GM13976 (cell line): ENCODE results near the gene LSR.
A peak's percentile ranks its signal among the peaks of the same experiment; 100 is the strongest.

Experiments used
- DNase-seq: peaks from one replicate; pipeline ENCODE4 v3.0.0; 2012; ENCODE audit warnings: low spot score
- in situ Hi-C: fragments of 300-500 bp; cut with MboI; formaldehyde crosslinking; loops from one replicate; pipeline ENCODE4 v1.12.0; 2022; ENCODE audit warnings: low sequenced_read_pairs, mixed read lengths, inconsistent platforms; ENCODE audit not compliant: unreplicated experiment
- TF ChIP-seq, protein P1 (sequence below): IDR thresholded peaks from 2 replicates; pipeline ENCODE4 v1.5.1; 2012; ENCODE audit warnings: borderline replicate concordance, mild to moderate bottlenecking; ENCODE audit not compliant: insufficient read depth; ENCODE audit errors: extremely low read depth, missing control alignments, control extremely low read depth

Gene LSR

DNA sequence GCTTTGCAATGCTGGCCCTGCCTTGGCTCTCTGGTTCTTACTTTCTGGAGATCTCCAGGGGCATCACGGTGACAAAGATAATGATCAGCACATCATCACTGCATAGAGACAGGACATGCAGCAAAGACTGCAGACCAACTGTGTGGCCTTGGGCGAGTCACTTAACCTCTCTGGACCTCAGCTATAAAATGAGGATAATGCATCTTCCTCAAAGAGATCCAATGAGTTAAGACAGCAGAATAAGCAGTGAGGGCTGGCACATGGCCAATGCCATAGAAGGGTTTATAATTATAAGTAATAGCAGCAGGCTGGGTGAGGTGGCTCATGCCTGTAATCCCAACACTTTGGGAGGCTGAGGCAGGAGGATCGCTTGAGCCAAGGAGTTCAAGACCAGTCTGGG is 45.5 kb downstream of the LSR start:
- TF ChIP-seq, protein P1, sequence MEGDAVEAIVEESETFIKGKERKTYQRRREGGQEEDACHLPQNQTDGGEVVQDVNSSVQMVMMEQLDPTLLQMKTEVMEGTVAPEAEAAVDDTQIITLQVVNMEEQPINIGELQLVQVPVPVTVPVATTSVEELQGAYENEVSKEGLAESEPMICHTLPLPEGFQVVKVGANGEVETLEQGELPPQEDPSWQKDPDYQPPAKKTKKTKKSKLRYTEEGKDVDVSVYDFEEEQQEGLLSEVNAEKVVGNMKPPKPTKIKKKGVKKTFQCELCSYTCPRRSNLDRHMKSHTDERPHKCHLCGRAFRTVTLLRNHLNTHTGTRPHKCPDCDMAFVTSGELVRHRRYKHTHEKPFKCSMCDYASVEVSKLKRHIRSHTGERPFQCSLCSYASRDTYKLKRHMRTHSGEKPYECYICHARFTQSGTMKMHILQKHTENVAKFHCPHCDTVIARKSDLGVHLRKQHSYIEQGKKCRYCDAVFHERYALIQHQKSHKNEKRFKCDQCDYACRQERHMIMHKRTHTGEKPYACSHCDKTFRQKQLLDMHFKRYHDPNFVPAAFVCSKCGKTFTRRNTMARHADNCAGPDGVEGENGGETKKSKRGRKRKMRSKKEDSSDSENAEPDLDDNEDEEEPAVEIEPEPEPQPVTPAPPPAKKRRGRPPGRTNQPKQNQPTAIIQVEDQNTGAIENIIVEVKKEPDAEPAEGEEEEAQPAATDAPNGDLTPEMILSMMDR, result no peak
- in situ Hi-C loops, result no loop called here
- DNase-seq, result no peak

DNA sequence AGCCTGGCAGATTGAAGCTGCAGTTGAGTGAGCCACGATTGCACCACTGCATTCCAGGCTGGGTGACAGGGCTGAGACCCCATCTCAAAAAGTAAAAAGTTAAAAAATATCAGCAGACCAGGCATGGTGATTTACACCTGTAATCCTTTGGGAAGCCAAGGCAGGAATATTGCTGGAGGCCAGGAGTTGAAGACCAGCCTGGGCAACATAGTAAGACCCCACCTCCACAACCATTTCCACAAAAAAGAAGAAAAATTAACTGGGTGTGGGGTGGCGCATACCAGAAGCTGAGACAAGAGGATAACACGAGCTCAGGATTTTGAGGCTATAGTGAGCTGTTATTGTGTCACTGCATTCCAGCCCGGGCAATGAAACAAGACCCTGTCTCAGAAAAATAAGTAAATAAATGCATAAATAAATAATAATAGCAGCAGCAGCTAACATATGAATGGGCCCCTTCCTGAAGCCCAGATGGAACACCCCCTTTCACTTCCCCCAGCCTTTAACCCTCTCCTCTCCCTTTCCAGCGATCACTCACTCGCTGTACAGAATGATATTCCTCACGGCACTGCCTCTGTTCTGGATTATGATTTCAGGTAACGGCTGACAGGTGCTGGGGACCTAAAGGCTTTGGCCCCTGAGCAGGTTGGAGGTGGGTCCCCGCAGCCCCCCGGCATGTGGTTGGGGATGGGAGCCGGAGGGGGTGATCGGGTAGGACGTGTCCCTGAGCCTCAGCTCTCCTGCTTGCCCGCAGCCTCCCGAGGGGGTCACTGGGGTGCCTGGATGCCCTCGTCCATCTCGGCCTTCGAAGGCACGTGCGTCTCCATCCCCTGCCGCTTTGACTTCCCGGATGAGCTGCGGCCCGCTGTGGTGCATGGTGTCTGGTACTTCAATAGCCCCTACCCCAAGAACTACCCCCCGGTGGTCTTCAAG is 46.3 kb downstream of the LSR start:
- no peak for DNase-seq
- TF ChIP-seq, protein P1, result no peak

DNA sequence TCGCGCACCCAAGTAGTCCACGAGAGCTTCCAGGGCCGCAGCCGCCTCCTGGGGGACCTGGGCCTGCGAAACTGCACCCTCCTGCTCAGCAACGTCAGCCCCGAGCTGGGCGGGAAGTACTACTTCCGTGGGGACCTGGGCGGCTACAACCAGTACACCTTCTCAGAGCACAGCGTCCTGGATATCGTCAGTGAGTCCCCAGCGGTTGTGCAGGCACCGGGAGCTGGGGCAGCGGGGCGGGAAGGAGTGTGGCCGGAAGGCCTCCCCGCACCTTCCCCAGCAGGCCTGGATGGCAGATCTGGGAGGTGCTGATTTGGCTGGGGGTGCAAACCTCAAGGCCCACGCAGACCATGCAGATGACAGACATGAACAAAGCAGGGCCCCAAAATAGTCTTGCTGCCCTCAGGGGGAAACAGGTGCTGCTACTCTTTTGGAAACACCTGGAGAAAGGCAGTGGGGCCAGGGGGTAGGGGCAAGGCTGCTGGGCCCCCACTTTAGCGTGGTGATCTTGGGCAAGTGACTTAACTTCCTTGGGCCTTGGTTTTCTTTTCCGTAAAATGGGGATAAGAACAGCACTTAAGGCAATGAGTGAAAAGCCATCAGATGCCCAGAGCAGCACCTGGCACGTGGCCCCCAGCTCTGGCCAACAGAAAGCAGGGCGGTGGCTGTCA is 47.1 kb downstream of the LSR start:
- peak; percentile 85 for DNase-seq
- TF ChIP-seq, protein P1, result no peak
- in situ Hi-C loops, result no loop called here

More for the DNA sequence above, 46.3 kb downstream of the LSR start:
- in situ Hi-C loops, result no loop called here

DNA sequence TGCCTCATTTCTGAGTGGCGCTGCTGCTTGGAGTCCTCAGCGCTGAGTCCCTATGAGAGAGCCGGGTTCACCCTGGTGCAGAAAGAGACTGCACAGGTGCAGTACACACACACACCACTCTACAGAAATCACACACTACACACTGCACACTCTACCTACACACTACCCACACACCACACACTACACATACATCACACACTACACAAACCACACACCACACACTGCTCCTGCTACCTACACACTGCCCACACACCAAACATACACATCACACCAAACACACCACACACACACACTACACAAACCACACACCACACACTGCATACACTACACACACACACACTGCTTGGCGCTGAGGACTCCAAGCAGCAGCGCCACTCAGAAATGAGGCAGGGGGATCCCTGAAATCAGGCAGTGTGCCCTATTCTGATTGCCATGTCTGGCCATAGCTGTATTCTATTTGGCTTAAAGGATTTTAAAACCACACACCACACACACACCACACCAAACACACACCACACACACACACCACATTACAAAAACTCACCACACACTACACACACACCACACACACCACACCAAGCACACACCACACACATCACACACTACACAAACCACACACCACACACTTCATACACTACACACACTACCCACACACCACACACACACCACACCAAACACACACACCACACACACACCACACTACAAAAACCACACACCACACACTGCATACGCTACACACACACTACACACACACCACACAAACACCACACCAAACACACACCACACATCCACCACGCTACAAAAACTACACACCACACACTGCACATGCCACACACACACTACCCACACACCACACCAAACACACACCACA is 48.1 kb downstream of the LSR start:
- in situ Hi-C loops, result no loop called here
- no peak for DNase-seq
- TF ChIP-seq, protein P1, result no peak

DNA sequence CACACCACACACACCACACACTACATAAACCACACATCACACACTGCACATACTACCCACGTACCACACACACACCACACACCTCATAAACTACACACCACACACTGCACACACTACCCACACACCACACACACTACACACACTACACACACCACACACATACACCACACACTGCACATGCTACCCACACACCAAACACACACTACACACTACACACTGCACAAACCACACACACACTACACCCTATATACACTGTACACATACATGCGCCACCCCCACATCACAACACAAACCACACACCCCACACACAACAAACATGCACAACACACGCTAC is 48.7 kb downstream of the LSR start:
- in situ Hi-C loops, result no loop called here
- TF ChIP-seq, protein P1, result no peak
- no peak for DNase-seq

DNA sequence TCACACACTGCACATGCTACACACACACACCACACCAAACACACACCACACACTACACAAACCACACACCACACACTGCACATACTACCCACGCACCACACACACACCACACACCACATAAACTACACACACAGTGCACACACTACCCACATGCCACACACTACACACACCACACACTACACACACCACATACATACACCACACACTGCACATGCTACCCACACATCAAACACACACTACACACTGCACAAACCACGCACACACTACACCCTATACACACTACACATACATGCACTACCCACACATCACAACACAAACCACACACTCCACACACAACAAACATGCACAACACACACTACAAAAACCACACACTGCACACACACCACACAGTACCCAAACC is 49.1 kb downstream of the LSR start:
- in situ Hi-C loops, result no loop called here
- DNase-seq, result no peak
- TF ChIP-seq, protein P1, result no peak
